ENCODE data around the gene NTM. TPM values are rescaled to one million over a fixed set of nuclear protein-coding genes. Genes with fewer than 3 reads are reported as not detected.

Gene NTM
- total and polyA plus RNA-seq, 2 experiments from 2014 or later: 1.1 to 1.7 TPM

DNA sequence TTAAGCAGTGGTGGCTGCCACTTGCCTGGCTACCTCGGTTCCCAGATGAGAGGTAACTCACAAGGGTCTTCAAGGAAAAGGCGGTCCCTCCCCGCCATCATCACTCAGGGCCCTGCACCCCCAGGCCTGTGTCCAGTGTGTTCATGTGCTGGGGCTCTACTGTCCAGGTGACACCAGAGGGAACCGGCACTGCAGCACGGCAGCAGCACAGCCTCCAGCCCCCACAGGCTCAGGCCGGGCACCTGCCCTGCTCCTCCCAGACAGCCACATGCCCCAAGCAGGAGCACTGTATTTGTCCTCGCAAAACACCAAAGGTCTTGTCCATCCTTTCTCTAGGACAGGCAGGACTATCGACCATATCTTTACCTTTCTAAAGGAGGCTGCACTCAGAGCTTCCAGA is 982.1 kb downstream of the NTM start:
- no peaks in the 10 kb centered on the region for H3K27me3 ChIP-seq
- H3K4me3 ChIP-seq: no peak overlapping the region
- H3K27ac ChIP-seq: no peak overlapping the region
- no peaks in the 10 kb centered on the region for H3K36me3 ChIP-seq
- TF ChIP-seq, protein P1, sequence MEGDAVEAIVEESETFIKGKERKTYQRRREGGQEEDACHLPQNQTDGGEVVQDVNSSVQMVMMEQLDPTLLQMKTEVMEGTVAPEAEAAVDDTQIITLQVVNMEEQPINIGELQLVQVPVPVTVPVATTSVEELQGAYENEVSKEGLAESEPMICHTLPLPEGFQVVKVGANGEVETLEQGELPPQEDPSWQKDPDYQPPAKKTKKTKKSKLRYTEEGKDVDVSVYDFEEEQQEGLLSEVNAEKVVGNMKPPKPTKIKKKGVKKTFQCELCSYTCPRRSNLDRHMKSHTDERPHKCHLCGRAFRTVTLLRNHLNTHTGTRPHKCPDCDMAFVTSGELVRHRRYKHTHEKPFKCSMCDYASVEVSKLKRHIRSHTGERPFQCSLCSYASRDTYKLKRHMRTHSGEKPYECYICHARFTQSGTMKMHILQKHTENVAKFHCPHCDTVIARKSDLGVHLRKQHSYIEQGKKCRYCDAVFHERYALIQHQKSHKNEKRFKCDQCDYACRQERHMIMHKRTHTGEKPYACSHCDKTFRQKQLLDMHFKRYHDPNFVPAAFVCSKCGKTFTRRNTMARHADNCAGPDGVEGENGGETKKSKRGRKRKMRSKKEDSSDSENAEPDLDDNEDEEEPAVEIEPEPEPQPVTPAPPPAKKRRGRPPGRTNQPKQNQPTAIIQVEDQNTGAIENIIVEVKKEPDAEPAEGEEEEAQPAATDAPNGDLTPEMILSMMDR (IDR thresholded peaks at IDR 0.05; ENCODE audit: low read depth, low read length): no peak
- H3K9me3 ChIP-seq (ENCODE audit: low read depth): no peaks in the 10 kb centered on the region
- no peak for DNase-seq (ENCODE audit: low read depth in 1 of 2, low spot score in 1 of 2)
- H3K4me1 ChIP-seq (ENCODE audit: low read depth): no peaks in the 10 kb centered on the region

DNA sequence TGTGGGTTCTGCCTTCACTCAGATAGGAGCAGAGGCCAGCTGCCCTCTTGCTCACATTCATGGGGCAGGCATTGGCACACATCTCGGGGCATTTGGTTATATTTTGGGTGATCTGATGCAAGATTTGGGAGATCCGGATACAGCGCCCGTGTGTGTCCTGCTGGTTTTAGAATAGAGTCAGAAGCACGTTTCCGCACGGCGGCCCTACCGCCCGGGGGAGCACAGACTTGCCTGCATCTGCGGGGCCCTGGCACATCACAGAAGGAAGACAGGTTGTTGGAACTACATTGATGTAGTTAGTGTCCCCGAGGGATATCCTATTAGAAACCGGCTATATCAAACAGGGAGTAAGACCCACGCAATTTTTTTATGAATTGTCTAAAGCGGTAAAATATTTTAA is 982.8 kb downstream of the NTM start:
- Histone ChIP-seq H3K4me3 (no peak overlapping the region), H3K27me3 (no peaks in the 10 kb centered on the region), H3K9me3 (ENCODE audit: low read depth) (no peaks in the 10 kb centered on the region), H3K4me1 (ENCODE audit: low read depth) (no peaks in the 10 kb centered on the region), H3K27ac (no peak overlapping the region), H3K36me3 (no peaks in the 10 kb centered on the region)
- TF ChIP-seq, protein P1 (IDR thresholded peaks at IDR 0.05; ENCODE audit: low read depth, low read length): no peak
- DNase-seq (ENCODE audit: low read depth in 1 of 2, low spot score in 1 of 2): no peak

DNA sequence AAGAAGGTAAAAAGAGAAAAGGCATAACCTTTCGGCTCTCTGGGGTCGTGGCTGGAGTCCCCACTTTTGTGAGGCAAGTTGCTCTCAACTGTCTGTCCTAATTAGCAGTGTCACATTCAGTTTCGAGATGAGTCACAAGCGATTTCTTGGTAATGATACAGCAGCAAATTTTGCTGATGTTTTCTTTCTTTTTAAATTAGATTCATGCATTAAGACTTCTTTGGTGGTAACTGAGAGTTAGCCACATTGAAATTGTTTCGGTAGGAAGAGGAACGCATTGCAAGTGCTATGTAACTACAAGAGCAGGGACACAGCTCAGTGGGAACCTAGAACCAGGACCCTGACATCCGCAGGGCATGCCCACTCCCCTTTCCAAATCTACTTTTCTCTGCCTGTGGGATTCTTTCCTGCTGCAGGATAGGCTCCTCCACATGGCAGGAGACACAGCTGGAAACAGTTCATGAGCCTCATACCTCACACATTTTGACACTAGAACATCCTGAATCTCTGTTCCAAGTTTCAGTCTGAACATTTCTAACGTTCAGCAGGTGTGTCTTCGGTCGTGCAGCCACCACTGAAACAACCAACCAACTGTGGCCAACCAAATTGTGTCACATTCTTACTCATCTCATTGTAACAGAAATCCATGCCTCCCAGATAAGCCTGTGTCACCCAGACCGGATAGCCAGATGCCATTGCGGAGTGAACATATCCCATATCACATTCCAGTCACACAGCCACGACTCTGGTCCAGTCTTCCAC is 987.6 kb downstream of the NTM start:
- no peaks in the 10 kb centered on the region for H3K9me3 ChIP-seq (ENCODE audit: low read depth)
- H3K27me3 ChIP-seq: no peaks in the 10 kb centered on the region
- TF ChIP-seq, protein P1 (IDR thresholded peaks at IDR 0.05; ENCODE audit: low read depth, low read length): no peak
- no peak overlapping the region for H3K27ac ChIP-seq
- H3K4me1 ChIP-seq (ENCODE audit: low read depth): no peaks in the 10 kb centered on the region
- H3K36me3 ChIP-seq: no peaks in the 10 kb centered on the region
- DNase-seq (ENCODE audit: low read depth in 1 of 2, low spot score in 1 of 2): no peak
- H3K4me3 ChIP-seq: no peak overlapping the region

DNA sequence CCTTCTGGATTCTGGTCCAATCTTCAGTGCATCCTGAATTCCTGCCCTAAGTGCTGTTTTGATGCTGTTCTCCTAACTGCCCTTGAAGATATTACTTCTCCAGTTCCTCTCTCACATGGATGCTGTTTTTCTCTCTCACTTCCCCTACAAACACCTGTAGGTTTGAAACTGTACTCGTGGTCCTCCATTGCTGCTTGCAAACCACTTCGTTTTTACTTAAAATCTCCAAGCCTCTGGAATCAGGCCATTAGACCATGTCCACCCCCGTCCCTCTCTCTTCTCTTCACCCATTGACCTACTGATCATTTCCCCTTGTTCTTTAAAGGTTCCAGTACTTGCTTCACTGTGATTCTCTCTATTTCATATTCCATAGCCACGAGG is 988.1 kb downstream of the NTM start:
- H3K9me3 ChIP-seq (ENCODE audit: low read depth): no peaks in the 10 kb centered on the region
- H3K27me3 ChIP-seq: no peaks in the 10 kb centered on the region
- TF ChIP-seq, protein P1 (IDR thresholded peaks at IDR 0.05; ENCODE audit: low read depth, low read length): no peak
- no peaks in the 10 kb centered on the region for H3K4me1 ChIP-seq (ENCODE audit: low read depth)
- no peak for DNase-seq (ENCODE audit: low read depth in 1 of 2, low spot score in 1 of 2)
- H3K4me3 ChIP-seq: no peak overlapping the region
- H3K36me3 ChIP-seq: no peaks in the 10 kb centered on the region
- H3K27ac ChIP-seq: no peak overlapping the region

DNA sequence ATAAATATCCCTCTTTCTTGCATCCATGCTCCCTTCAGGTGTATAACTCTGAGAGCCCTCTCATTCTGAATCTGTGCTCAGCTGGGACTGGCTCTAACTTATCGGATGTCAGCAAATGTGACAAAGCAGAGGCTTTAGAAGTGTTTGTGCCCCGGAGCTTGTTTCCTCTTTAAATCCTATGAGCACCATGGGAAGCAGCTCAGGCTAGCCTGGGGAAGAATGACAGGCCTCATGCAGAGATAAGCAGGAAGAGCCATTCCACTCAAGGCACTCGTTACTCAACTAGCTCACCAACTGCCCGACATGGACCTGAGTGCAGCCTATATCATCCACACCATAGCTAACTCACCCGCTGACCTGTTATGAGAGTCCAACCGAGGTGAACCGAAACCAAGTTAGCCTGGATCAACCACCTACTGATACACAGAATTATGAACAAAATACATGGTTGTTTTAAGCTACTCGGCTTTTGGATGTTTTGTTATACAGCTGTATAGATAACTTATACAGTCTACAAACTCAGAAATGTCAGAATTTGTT is 990.7 kb downstream of the NTM start:
- DNase-seq (ENCODE audit: low read depth in 1 of 2, low spot score in 1 of 2): no peak
- no peaks in the 10 kb centered on the region for H3K27me3 ChIP-seq
- TF ChIP-seq, protein P1 (IDR thresholded peaks at IDR 0.05; ENCODE audit: low read depth, low read length): no peak
- H3K4me1 ChIP-seq (ENCODE audit: low read depth): no peaks in the 10 kb centered on the region
- H3K36me3 ChIP-seq: no peaks in the 10 kb centered on the region
- H3K9me3 ChIP-seq (ENCODE audit: low read depth): no peaks in the 10 kb centered on the region
- no peak overlapping the region for H3K27ac ChIP-seq
- no peak overlapping the region for H3K4me3 ChIP-seq
